K562 (cell line): Measurements from ENCODE around the gene CCSER2. TPM values are rescaled to one million over a fixed set of nuclear protein-coding genes. Genes with fewer than 3 reads are reported as not detected.

Source experiments
- BCOR ChIP-seq: fragments of 450-650 bp; IDR thresholded peaks from 2 replicates; pipeline ENCODE4 v1.6.1; 2016
- CREBBP ChIP-seq: IDR thresholded peaks from one replicate; pipeline ENCODE4 v1.6.1; 2012; ENCODE audit warnings: low read depth, mild to moderate bottlenecking, control low read depth, inconsistent platforms, low read length
- CREM ChIP-seq: IDR thresholded peaks from 2 replicates; pipeline ENCODE4 v1.6.1; 2014; ENCODE audit warnings: antibody characterized with exemption, low read depth
- EP400 ChIP-seq: fragments of 450-650 bp; IDR thresholded peaks from 2 replicates; pipeline ENCODE4 v1.6.1; 2017; ENCODE audit warnings: antibody characterized with exemption, mild to moderate bottlenecking, moderate library complexity
- ETS2 ChIP-seq: IDR thresholded peaks from 2 replicates; pipeline ENCODE4 v1.6.1; 2016; ENCODE audit warnings: borderline replicate concordance, missing genetic modification characterization, mild to moderate bottlenecking, moderate library complexity, missing compliant biosample characterization; ENCODE audit not compliant: poor library complexity, severe bottlenecking
- FIP1L1 ChIP-seq: fragments of 200-400 bp; formaldehyde crosslinking; IDR thresholded peaks from 2 replicates; pipeline ENCODE4 v1.6.1; 2018; ENCODE audit warnings: mild to moderate bottlenecking, low read depth, low read length; ENCODE audit not compliant: poor library complexity, severe bottlenecking
- FOXP1 ChIP-seq: sonication (generic); formaldehyde crosslinking; IDR thresholded peaks from 2 replicates; pipeline ENCODE4 v1.8.0; 2022; ENCODE audit warnings: mild to moderate bottlenecking, missing genetic modification reagents
- HDAC3 ChIP-seq: fragments of 450-650 bp; IDR thresholded peaks from 2 replicates; pipeline ENCODE4 v1.6.1; 2018; ENCODE audit warnings: borderline replicate concordance, mild to moderate bottlenecking, moderate library complexity; ENCODE audit not compliant: partially characterized antibody
- HDGF ChIP-seq: fragments of 450-650 bp; IDR thresholded peaks from 2 replicates; pipeline ENCODE4 v1.6.1; 2016
- LEF1 ChIP-seq: fragments of 450-650 bp; IDR thresholded peaks from 2 replicates; pipeline ENCODE4 v1.6.1; 2016; ENCODE audit warnings: mild to moderate bottlenecking
- MCM5 ChIP-seq: fragments of 450-650 bp; IDR thresholded peaks from 2 replicates; pipeline ENCODE4 v1.6.1; 2016; ENCODE audit warnings: low read depth
- NELFE ChIP-seq: IDR thresholded peaks from 2 replicates; pipeline ENCODE4 v1.6.1; 2011; ENCODE audit warnings: mild to moderate bottlenecking; ENCODE audit not compliant: insufficient read depth, insufficient read length
- RBM14 ChIP-seq: fragments of 200-400 bp; formaldehyde crosslinking; IDR thresholded peaks from 2 replicates; pipeline ENCODE4 v1.6.1; 2018; ENCODE audit warnings: low read depth, mild to moderate bottlenecking, low read length, moderate library complexity, borderline replicate concordance; ENCODE audit not compliant: insufficient read depth
- RBM25 ChIP-seq: fragments of 200-400 bp; formaldehyde crosslinking; IDR thresholded peaks from 2 replicates; pipeline ENCODE4 v1.6.1; 2018; ENCODE audit warnings: low read length, low read depth, moderate library complexity; ENCODE audit not compliant: severe bottlenecking
- RFX7 ChIP-seq: fragments of 250-450 bp; sonication (Bioruptor Pico); IDR thresholded peaks from 2 replicates; pipeline ENCODE4 v1.5.1; 2021; ENCODE audit warnings: mild to moderate bottlenecking
- RNF2 ChIP-seq: sonication (generic); IDR thresholded peaks from 2 replicates; pipeline ENCODE4 v1.6.1; 2016
- SAFB ChIP-seq: fragments of 200-400 bp; formaldehyde crosslinking; IDR thresholded peaks from 2 replicates; pipeline ENCODE4 v1.6.1; 2017; ENCODE audit warnings: low read depth, low read length, borderline replicate concordance
- SOX6 ChIP-seq: fragments of 450-650 bp; IDR thresholded peaks from 2 replicates; pipeline ENCODE4 v1.6.1; 2014; ENCODE audit warnings: mild to moderate bottlenecking
- TAL1 ChIP-seq: fragments of 450-650 bp; IDR thresholded peaks from 2 replicates; pipeline ENCODE4 v1.6.1; 2016; ENCODE audit warnings: mild to moderate bottlenecking
- THRAP3 ChIP-seq: fragments of 450-650 bp; IDR thresholded peaks from 2 replicates; pipeline ENCODE4 v1.6.1; 2016; ENCODE audit warnings: mild to moderate bottlenecking, inconsistent platforms, borderline replicate concordance
- TSC22D4 ChIP-seq: fragments of 450-650 bp; IDR thresholded peaks from 2 replicates; pipeline ENCODE4 v1.6.1; 2016; ENCODE audit warnings: missing genetic modification characterization, missing biosample characterization, control low read depth
- ZFP1 ChIP-seq: fragments of 450-650 bp; formaldehyde crosslinking; IDR thresholded peaks from 2 replicates; pipeline ENCODE4 v1.4.0; 2020; ENCODE audit warnings: mild to moderate bottlenecking, mixed read lengths
- ZFX ChIP-seq: sonication (generic); formaldehyde crosslinking; IDR thresholded peaks from 2 replicates; pipeline ENCODE4 v1.8.0; 2022; ENCODE audit warnings: mild to moderate bottlenecking, missing genetic modification reagents, moderate library complexity
- ZNF347 ChIP-seq: fragments of 450-650 bp; formaldehyde crosslinking; IDR thresholded peaks from 2 replicates; pipeline ENCODE4 v1.4.0; 2020; ENCODE audit warnings: low read depth, mild to moderate bottlenecking, moderate library complexity
- ZNF507 ChIP-seq: conservative IDR thresholded peaks from 2 replicates; pipeline ENCODE4 v1.6.1; 2017; ENCODE audit warnings: missing genetic modification characterization, missing compliant biosample characterization
- polyA plus RNA-seq, 8 experiments: library from polyadenylated mRNA; depleted of rRNA in 4 of 8; stranded (reverse) in 5 of 8; unstranded in 3 of 8; fragments of >200 nt; fragmentation: Nextera tagmentation in 2 of 8; fragmentation: Illumina TruSeq in 1 of 8; extraction: Ambion mirVana in 2 of 8; extraction: Trizol in 1 of 8; gene quantifications; 2 replicates each; pipeline versions ENCODE4 v1.2.1 to v1.2.3, GENCODE V29; 2011 to 2014; ENCODE audit warnings: inconsistent platforms in 1 of 8, missing spikeins in 1 of 8
- total RNA-seq, 7 experiments: library from RNA; depleted of rRNA in 6 of 7; stranded (reverse); fragments of >200 nt in 6 of 7; fragmentation: Illumina TruSeq in 2 of 7; extraction: Trizol in 2 of 7; gene quantifications; 2 replicates each; pipeline versions ENCODE4 v1.2.1 to v1.2.3, GENCODE V29; 2011 to 2021; ENCODE audit warnings: low replicate concordance in 1 of 7
- TF ChIP-seq, protein P1 (sequence below): fragments of 450-650 bp; IDR thresholded peaks from 2 replicates; pipeline ENCODE4 v1.7.1; 2018; ENCODE audit warnings: mild to moderate bottlenecking, low read depth; ENCODE audit not compliant: partially characterized antibody
- TF ChIP-seq, protein P2 (sequence below): sonication (generic); formaldehyde crosslinking; IDR thresholded peaks from 2 replicates; pipeline ENCODE4 v1.8.0; 2022; ENCODE audit warnings: missing genetic modification reagents, mild to moderate bottlenecking, borderline replicate concordance

Gene CCSER2
- total and polyA plus RNA-seq, 9 of the 15 experiments (the other 6 are each of a cell fraction or from before 2014, with no cell fraction given): 2.7 to 15.1 (median 9.7) TPM

DNA sequence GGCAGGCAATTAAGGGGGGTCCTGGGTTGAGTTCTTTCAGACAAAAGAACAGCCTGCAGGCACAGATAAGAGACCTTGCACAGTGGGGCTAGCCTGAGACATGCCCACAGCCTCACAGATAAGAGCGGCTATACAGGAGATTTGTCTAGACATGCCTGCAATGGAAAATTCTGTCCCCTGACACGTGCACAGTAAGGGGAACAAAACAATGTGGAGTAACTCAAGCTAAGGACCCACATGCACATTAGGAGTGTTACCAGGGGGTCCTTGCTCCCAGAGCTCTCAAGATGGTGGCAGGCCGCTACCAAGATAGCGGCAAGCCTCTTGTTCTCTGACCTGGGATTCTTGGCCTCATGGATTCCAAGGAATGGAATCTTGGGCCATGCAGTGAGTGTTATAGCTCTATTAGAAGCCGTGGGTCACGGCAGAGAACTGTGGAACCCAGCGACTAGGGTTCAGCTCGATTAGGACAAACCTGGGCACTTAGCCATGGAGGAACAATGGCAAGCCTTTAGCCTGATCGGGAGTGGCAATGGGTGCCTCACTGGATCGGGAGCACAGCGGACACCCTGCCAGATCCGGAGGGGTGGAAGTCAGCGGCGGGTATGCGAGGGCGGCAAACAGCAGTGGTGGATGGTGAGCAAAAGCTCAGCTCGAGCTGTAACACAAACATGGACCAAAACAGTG, 196.9 kb downstream of the CCSER2 start (continued):
- TF ChIP-seq RBM14: no peak
- TF ChIP-seq, protein P1, sequence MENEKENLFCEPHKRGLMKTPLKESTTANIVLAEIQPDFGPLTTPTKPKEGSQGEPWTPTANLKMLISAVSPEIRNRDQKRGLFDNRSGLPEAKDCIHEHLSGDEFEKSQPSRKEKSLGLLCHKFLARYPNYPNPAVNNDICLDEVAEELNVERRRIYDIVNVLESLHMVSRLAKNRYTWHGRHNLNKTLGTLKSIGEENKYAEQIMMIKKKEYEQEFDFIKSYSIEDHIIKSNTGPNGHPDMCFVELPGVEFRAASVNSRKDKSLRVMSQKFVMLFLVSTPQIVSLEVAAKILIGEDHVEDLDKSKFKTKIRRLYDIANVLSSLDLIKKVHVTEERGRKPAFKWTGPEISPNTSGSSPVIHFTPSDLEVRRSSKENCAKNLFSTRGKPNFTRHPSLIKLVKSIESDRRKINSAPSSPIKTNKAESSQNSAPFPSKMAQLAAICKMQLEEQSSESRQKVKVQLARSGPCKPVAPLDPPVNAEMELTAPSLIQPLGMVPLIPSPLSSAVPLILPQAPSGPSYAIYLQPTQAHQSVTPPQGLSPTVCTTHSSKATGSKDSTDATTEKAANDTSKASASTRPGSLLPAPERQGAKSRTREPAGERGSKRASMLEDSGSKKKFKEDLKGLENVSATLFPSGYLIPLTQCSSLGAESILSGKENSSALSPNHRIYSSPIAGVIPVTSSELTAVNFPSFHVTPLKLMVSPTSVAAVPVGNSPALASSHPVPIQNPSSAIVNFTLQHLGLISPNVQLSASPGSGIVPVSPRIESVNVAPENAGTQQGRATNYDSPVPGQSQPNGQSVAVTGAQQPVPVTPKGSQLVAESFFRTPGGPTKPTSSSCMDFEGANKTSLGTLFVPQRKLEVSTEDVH: no peak
- TF ChIP-seq SAFB: no peak
- no peak for TF ChIP-seq THRAP3
- no peak for TF ChIP-seq ETS2 (tag)
- peak; percentile 76 for TF ChIP-seq BCOR
- TF ChIP-seq ZNF507 (tag): 0 out of 2 replicates have a peak, but pooled peaks have one; percentile 8
- TF ChIP-seq EP400: no peak
- TF ChIP-seq ZFP1 (CRISPR knock-in tag): peak; percentile 88
- no peak for TF ChIP-seq RFX7
- TF ChIP-seq FIP1L1: no peak
- TF ChIP-seq SOX6: peak; percentile 98
- TF ChIP-seq CREBBP: no peak
- peak; percentile 25; the same call in 1 of the 2 replicates for TF ChIP-seq LEF1
- no peak for TF ChIP-seq ZFX (CRISPR knock-in tag)
- no peak for TF ChIP-seq MCM5
- TF ChIP-seq TSC22D4 (tag): no peak
- no peak for TF ChIP-seq HDGF
- TF ChIP-seq CREM: peak; percentile 55; the same call in 1 of the 2 replicates
- no peak for TF ChIP-seq NELFE
- TF ChIP-seq, protein P2, sequence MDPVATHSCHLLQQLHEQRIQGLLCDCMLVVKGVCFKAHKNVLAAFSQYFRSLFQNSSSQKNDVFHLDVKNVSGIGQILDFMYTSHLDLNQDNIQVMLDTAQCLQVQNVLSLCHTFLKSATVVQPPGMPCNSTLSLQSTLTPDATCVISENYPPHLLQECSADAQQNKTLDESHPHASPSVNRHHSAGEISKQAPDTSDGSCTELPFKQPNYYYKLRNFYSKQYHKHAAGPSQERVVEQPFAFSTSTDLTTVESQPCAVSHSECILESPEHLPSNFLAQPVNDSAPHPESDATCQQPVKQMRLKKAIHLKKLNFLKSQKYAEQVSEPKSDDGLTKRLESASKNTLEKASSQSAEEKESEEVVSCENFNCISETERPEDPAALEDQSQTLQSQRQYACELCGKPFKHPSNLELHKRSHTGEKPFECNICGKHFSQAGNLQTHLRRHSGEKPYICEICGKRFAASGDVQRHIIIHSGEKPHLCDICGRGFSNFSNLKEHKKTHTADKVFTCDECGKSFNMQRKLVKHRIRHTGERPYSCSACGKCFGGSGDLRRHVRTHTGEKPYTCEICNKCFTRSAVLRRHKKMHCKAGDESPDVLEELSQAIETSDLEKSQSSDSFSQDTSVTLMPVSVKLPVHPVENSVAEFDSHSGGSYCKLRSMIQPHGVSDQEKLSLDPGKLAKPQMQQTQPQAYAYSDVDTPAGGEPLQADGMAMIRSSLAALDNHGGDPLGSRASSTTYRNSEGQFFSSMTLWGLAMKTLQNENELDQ (CRISPR knock-in tag): no peak
- 0 out of 2 replicates have a peak, but pooled peaks have one; percentile 20 for TF ChIP-seq RNF2
- TF ChIP-seq TAL1: peak; percentile 93
- no peak for TF ChIP-seq FOXP1 (CRISPR knock-in tag)
- 0 out of 2 replicates have a peak, but pooled peaks have one; percentile 70 for TF ChIP-seq ZNF347 (CRISPR knock-in tag)
- peak; percentile 96 for TF ChIP-seq HDAC3
- no peak for TF ChIP-seq RBM25
